ENCODE data around the gene NXNL1.

Gene NXNL1

DNA sequence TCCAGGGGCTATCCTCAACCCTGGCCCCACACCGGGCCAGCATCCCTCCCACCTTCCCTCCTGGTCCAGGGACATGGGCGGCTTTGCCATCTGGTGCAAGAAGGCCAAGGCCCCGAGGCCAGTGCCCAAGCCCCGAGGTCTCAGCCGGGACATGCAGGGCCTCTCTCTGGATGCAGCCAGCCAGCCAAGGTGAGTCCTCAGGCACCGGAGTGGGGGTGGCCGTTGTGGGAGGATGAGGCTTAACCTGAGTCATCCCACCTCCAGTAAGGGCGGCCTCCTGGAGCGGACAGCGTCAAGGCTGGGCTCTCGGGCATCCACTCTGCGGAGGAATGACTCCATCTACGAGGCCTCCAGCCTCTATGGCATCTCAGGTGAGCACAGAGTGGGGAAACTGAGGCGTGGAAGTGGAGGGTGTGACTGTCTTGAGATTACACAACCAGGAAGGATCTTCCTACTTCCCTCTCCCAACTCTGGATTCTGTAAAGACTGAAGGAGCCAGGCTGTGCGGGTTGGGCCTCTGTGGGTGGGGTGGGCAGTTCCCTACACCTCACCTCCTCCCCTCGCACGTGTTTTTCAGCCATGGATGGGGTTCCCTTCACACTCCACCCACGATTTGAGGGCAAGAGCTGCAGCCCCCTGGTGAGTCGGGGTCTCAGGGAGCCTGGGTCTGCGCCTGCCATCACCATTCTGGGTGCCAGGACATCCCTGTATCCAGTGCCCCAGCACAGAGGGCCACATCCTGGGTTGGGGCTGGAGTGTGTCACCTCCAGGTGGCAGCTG, 37.1 kb downstream of the NXNL1 start:
- Histone ChIP-seq H3K9ac (no peak overlapping the region), H3K27ac (no peak overlapping the region), H2AFZ (ENCODE audit: low read depth) (no peak overlapping the region), H3K36me3 (ENCODE audit: insufficient read depth) (no peaks in the 10 kb centered on the region), H3K4me2 (no peak overlapping the region), H3K79me2 (ENCODE audit: insufficient read depth, low read depth) (no peaks in the 10 kb centered on the region), H3K4me1 (ENCODE audit: low read depth, poor library complexity, severe bottlenecking) (peaks cover 18% of the 10 kb centered on the region), H3K27me3 (ENCODE audit: insufficient read depth, low read depth) (no peaks in the 10 kb centered on the region), H3K4me3 (IDR thresholded peaks at IDR 0.05; ENCODE audit: insufficient read depth, low read depth, low read length) (no peak overlapping the region), H4K20me1 (ENCODE audit: insufficient read depth) (no peaks in the 10 kb centered on the region)
- TF ChIP-seq, protein P1, sequence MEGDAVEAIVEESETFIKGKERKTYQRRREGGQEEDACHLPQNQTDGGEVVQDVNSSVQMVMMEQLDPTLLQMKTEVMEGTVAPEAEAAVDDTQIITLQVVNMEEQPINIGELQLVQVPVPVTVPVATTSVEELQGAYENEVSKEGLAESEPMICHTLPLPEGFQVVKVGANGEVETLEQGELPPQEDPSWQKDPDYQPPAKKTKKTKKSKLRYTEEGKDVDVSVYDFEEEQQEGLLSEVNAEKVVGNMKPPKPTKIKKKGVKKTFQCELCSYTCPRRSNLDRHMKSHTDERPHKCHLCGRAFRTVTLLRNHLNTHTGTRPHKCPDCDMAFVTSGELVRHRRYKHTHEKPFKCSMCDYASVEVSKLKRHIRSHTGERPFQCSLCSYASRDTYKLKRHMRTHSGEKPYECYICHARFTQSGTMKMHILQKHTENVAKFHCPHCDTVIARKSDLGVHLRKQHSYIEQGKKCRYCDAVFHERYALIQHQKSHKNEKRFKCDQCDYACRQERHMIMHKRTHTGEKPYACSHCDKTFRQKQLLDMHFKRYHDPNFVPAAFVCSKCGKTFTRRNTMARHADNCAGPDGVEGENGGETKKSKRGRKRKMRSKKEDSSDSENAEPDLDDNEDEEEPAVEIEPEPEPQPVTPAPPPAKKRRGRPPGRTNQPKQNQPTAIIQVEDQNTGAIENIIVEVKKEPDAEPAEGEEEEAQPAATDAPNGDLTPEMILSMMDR (conservative IDR thresholded peaks at IDR 0.05; ENCODE audit: low read depth, low read length), result no peak

DNA sequence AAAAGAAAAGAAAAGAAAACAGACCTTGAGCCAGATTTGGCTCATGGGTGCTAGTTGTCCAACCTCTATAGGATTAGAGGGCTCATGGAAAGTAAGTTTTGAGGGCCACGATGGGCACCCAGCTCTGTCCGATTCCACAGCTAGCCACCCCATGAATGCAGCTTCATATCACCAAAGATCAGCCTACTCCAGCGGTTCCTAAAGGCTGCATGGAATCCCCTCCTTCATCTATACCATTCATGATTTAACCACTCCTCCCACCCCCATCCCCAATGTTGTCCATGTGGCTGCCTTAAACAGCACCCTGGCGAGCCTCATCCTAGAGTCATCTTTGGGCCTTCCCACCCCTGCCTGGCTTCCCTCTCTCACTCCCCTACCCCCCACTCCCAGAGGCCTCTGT, 38.8 kb downstream of the NXNL1 start:
- no peak overlapping the region for H3K9ac ChIP-seq
- no peak overlapping the region for H3K4me2 ChIP-seq
- H3K27ac ChIP-seq, result no peak overlapping the region
- H3K4me1 ChIP-seq (ENCODE audit: low read depth, poor library complexity, severe bottlenecking), result peaks cover 13% of the 10 kb centered on the region
- H4K20me1 ChIP-seq (ENCODE audit: insufficient read depth), result no peaks in the 10 kb centered on the region
- no peak overlapping the region for H3K4me3 ChIP-seq (IDR thresholded peaks at IDR 0.05; ENCODE audit: insufficient read depth, low read depth, low read length)
- no peaks in the 10 kb centered on the region for H3K27me3 ChIP-seq (ENCODE audit: insufficient read depth, low read depth)
- no peaks in the 10 kb centered on the region for H3K36me3 ChIP-seq (ENCODE audit: insufficient read depth)
- no peaks in the 10 kb centered on the region for H3K79me2 ChIP-seq (ENCODE audit: insufficient read depth, low read depth)
- no peak overlapping the region for H2AFZ ChIP-seq (ENCODE audit: low read depth)
- TF ChIP-seq, protein P1 (conservative IDR thresholded peaks at IDR 0.05; ENCODE audit: low read depth, low read length), result no peak

DNA sequence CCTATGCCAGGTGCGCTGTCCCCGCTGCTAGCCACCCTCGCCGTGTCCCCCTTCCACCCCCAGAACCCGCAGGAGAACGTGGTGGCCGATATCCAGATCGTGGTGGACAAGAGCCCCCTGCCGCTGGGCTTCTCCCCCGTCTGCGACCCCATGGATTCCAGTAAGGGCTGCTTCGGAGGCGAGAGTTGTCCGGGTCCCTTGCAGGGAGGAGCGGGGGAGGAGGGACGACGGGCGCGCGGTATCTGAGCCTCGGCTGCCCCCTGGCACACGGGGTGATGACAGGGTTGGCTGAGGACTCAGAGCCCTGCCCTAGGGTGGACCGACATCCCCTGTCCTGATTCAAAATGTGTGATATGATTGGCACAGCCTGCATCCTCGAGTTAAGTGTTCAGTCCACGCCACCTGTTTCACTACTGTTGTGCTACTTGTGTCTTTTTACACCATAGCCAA, 40.2 kb downstream of the NXNL1 start:
- peak overlapping the region; percentile 78 for H3K4me2 ChIP-seq
- H3K79me2 ChIP-seq (ENCODE audit: insufficient read depth, low read depth), result no peaks in the 10 kb centered on the region
- peak overlapping the region; percentile 53; the same call in 1 of the 2 replicates for H3K9ac ChIP-seq
- no peaks in the 10 kb centered on the region for H3K27me3 ChIP-seq (ENCODE audit: insufficient read depth, low read depth)
- no peak overlapping the region for H3K4me3 ChIP-seq (IDR thresholded peaks at IDR 0.05; ENCODE audit: insufficient read depth, low read depth, low read length)
- no peaks in the 10 kb centered on the region for H4K20me1 ChIP-seq (ENCODE audit: insufficient read depth)
- peaks cover 13% of the 10 kb centered on the region for H3K4me1 ChIP-seq (ENCODE audit: low read depth, poor library complexity, severe bottlenecking)
- peak overlapping the region; percentile 24; the same call in 1 of the 2 replicates for H3K27ac ChIP-seq
- peak overlapping the region; percentile 86 for H2AFZ ChIP-seq (ENCODE audit: low read depth)
- TF ChIP-seq, protein P1 (conservative IDR thresholded peaks at IDR 0.05; ENCODE audit: low read depth, low read length), result no peak
- H3K36me3 ChIP-seq (ENCODE audit: insufficient read depth), result no peaks in the 10 kb centered on the region

DNA sequence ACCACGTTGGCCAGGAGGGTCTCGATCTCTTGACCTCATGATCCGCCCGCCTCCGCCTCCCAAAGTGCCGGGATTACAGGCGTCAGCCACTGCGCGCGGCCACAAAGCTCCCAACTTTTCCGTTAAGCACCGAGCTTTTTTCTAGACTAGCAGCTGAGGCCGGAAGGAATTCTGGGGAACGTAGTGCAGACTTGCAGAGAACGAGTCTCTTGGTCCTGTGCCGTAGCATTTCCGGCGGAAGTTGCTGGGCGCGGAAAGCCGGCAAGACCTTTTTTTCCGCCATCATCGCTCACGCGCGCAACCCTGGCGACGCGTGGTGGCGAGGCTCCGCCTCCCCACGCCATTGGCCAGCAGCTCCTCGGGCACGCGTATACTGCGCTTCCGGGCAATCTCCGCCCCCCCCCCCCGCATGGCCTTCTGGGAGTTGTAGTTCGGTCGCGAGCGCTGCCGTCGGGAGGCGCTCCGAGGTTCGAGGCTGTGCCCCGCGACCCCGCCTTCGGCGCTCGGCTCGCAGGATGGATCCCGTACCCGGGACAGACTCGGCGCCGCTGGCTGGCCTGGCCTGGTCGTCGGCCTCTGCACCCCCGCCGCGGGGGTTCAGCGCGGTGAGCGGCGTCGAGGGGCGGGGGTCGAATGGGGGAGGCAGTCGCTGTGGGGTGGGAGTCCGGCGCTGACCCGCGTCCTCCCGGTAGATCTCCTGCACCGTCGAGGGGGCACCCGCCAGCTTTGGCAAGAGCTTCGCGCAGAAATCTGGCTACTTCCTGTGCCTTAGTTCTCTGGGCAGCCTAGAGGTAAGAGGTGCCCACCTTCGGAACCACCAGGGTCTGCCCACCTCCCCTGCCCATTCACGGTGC, 40.9 kb downstream of the NXNL1 start, which contains the start of gene MVB12A:
TSS of gene MVB12A (plus strand) at position 427 of the 854 bp plus-strand sequence. CDS start at position 516, 89 bp downstream.
- H3K79me2 ChIP-seq (ENCODE audit: insufficient read depth, low read depth), result no peaks in the 10 kb centered on the region
- no peaks in the 10 kb centered on the region for H4K20me1 ChIP-seq (ENCODE audit: insufficient read depth)
- H3K4me1 ChIP-seq (ENCODE audit: low read depth, poor library complexity, severe bottlenecking), result peaks cover 13% of the 10 kb centered on the region
- H3K27me3 ChIP-seq (ENCODE audit: insufficient read depth, low read depth), result no peaks in the 10 kb centered on the region
- H3K4me3 ChIP-seq (IDR thresholded peaks at IDR 0.05; ENCODE audit: insufficient read depth, low read depth, low read length), result no peak within 1 kb of the TSS
- H3K27ac ChIP-seq, result peak within 1 kb of the TSS; percentile 24; the same call in 1 of the 2 replicates
- H2AFZ ChIP-seq (ENCODE audit: low read depth), result peak within 1 kb of the TSS; percentile 86
- H3K36me3 ChIP-seq (ENCODE audit: insufficient read depth), result no peaks in the 10 kb centered on the region
- TF ChIP-seq, protein P1 (conservative IDR thresholded peaks at IDR 0.05; ENCODE audit: low read depth, low read length), result no peak
- peak within 1 kb of the TSS; percentile 78 for H3K4me2 ChIP-seq
- H3K9ac ChIP-seq, result peak within 1 kb of the TSS; percentile 53; the same call in 1 of the 2 replicates
